ENCODE results near the gene ROR2. TPM values are rescaled to one million over a fixed set of nuclear protein-coding genes. Genes with fewer than 3 reads are reported as not detected.
"Not testable (repeated sequence)": the region's sequence is repeated elsewhere in the genome, so short reads cannot be mapped to it uniquely, and the experiment has no call there.

ROR2 gene
- total and polyA plus RNA-seq, 8 donors: 3.0 to 21.4 (median 9.8) TPM

DNA sequence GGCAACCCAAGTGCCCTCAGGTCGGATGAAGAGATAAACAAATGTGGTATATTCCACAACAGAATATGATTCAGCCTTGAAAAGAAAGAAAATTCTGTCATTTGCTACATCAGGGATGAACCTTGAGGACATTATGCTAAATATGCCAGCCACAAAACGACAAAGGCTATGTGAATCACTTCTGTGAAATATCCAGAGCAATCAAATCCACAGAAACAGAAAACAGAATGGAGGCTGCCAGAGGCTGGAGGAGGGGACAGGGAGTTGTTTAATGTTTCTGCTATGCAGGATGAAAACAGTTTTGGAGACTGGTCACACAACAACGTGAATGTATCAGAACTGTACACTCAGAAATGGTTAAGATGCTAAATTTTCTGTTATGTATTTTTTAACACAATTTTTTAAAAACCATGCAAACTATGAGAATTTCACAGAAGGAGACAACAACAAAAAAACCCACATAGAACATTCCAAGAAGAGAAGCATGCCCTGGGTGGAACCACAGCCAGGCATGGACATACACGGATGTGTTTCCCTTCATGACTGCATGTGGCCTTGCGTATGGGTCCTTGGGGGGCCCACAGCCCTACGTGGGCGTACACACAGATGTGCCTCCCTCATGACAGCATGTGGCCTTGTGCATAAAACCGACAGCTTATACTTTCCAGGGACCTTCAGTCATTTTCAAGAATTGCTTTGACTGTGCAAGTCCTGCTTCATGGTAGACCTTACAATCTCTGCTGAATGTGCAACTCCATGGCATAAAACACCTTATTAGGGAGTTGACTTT is 146.7 kb downstream of the ROR2 start:
- no peak overlapping the region for H3K4me3 ChIP-seq
- peaks cover 13 to 73% (median 42%) of the 10 kb centered on the region in 4 donors for H3K4me1 ChIP-seq
- no peaks in the 10 kb centered on the region for H3K36me3 ChIP-seq
- TF ChIP-seq, protein P1, sequence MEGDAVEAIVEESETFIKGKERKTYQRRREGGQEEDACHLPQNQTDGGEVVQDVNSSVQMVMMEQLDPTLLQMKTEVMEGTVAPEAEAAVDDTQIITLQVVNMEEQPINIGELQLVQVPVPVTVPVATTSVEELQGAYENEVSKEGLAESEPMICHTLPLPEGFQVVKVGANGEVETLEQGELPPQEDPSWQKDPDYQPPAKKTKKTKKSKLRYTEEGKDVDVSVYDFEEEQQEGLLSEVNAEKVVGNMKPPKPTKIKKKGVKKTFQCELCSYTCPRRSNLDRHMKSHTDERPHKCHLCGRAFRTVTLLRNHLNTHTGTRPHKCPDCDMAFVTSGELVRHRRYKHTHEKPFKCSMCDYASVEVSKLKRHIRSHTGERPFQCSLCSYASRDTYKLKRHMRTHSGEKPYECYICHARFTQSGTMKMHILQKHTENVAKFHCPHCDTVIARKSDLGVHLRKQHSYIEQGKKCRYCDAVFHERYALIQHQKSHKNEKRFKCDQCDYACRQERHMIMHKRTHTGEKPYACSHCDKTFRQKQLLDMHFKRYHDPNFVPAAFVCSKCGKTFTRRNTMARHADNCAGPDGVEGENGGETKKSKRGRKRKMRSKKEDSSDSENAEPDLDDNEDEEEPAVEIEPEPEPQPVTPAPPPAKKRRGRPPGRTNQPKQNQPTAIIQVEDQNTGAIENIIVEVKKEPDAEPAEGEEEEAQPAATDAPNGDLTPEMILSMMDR (IDR thresholded peaks at IDR 0.05): no peak
- TF ChIP-seq POLR2A (IDR thresholded peaks at IDR 0.05) (no peak), POLR2AphosphoS5 (IDR thresholded peaks at IDR 0.05) (no peak), EP300 (IDR thresholded peaks at IDR 0.05) (no peak)
- H3K27ac ChIP-seq: peak overlapping the region in 3 of 5 donors; percentile 26 to 64 (median 60)
- intact Hi-C loops (cut with DNase I; ENCODE audit: low total_unique reads): no loop called here
- no peaks in the 10 kb centered on the region for H3K27me3 ChIP-seq
- no peaks in the 10 kb centered on the region for H3K9me3 ChIP-seq
- peak in 1 of 2 donors; percentile 2 for DNase-seq
- WGBS, 5 donors: 58 to 78% (median 73%) methylated on average over 8 of the region's 8 CpGs

DNA sequence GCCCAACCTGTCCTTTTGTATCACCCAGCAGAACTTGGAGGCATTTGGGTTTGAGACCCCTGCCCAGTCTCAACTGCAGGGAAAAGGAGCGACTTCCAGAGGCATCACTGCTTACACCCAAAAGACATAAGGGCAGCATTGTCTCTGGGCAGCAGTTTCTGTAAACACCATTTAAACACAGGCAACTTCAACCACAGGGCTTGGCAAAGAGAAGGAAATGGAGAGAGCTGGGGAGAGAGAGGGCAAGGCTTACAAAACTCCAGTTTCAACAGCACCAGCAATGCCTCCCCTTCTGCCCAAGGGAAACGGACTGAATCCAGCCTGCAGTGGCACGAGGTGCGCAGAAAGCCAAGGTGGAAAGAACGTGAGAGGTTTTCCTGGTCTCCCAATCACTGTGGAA is 147.6 kb downstream of the ROR2 start:
- peak overlapping the region in 3 of 5 donors; percentile 26 to 64 (median 60) for H3K27ac ChIP-seq
- intact Hi-C loops (cut with DNase I; ENCODE audit: low total_unique reads): no loop called here
- DNase-seq: peak in 1 of 2 donors; percentile 9
- 77 to 89% (median 88%) methylated on average over 5 of the region's 5 CpGs for whole genome bisulfite sequencing, 5 donors
- H3K27me3 ChIP-seq: no peaks in the 10 kb centered on the region
- peaks cover 13 to 72% (median 44%) of the 10 kb centered on the region in 4 donors for H3K4me1 ChIP-seq
- H3K4me3 ChIP-seq: no peak overlapping the region
- H3K9me3 ChIP-seq: no peaks in the 10 kb centered on the region
- H3K36me3 ChIP-seq: no peaks in the 10 kb centered on the region
- TF ChIP-seq POLR2AphosphoS5 (IDR thresholded peaks at IDR 0.05): no peak
- no peak for TF ChIP-seq EP300 (IDR thresholded peaks at IDR 0.05)
- TF ChIP-seq, protein P1 (IDR thresholded peaks at IDR 0.05): no peak
- no peak for TF ChIP-seq POLR2A (IDR thresholded peaks at IDR 0.05)

DNA sequence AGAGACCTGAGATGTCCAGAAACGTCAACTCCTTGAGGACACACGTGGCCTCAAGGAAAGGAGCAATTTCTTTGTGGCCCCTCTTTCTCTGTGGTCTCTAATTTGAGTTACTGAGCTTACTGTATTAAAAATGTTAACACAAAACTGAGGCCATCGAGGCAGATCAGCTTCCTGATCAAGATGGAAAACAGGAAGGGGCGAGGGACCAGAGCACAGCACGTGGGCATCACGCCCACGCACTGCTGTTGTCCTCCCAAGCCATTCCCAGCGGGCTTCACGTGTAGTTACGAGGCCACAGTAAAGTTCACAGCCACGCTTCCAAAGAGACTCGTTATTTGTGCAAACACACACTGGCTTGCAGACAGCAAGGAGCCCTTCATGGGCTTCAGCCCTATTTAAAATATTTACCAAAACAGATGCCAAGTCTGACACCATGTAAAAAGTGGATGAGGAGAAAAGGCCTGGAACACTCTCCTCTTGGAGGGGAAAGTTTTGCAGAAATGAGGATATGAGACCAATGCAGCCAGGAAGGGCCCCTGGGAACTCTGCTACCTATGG is 149.5 kb downstream of the ROR2 start:
- H3K4me1 ChIP-seq: peaks cover 13 to 71% (median 43%) of the 10 kb centered on the region in 4 donors
- no peak overlapping the region for H3K4me3 ChIP-seq
- H3K27me3 ChIP-seq: no peaks in the 10 kb centered on the region
- TF ChIP-seq POLR2A (IDR thresholded peaks at IDR 0.05) (no peak), EP300 (IDR thresholded peaks at IDR 0.05) (no peak), POLR2AphosphoS5 (IDR thresholded peaks at IDR 0.05) (no peak)
- TF ChIP-seq, protein P1 (IDR thresholded peaks at IDR 0.05): no peak
- intact Hi-C loops (cut with DNase I; ENCODE audit: low total_unique reads): no loop called here
- WGBS, 5 donors: 62 to 79% (median 72%) methylated on average over 12 of the region's 12 CpGs
- no peaks in the 10 kb centered on the region for H3K9me3 ChIP-seq
- DNase-seq: no peak
- peak overlapping the region in 2 of 5 donors; percentile 78 to 83 for H3K27ac ChIP-seq
- H3K36me3 ChIP-seq: no peaks in the 10 kb centered on the region

DNA sequence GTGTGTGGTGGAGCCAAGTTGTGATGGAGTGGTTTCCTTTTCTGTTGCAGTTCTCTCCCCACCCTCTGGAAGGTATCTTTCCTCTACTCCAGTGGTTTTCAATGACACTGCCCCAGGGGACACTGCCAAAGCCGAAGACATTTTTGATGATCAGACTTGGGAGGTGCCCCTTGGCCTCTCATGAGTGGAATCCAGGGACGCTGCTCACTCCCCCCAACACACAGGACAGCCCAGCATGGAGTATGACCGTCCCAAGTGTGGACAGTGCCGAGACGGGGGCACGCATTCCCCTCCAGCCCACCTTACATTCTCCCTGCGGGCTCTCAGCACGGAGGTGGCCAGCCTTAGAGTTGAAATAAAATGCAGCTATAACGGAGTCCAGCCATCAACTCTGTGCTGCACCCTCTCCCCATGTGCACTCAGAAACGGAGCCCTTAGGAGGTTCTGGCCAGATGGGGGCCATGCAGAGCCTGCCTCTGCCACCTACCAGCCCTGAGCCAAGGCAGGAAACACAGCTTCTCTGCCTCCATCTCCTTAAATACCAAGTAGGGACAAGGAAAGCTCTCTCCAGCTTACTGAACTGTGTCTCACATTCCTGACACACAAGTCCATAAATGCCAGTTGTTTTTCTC is 150.8 kb downstream of the ROR2 start:
- Histone ChIP-seq H3K4me3 (peak overlapping the region in 1 of 4 donors; percentile 3), H3K4me1 (peaks cover 9 to 66% (median 37%) of the 10 kb centered on the region in 4 donors), H3K36me3 (no peaks in the 10 kb centered on the region), H3K27ac (peak overlapping the region in 3 of 5 donors; percentile 60 to 83 (median 78)), H3K9me3 (no peaks in the 10 kb centered on the region), H3K27me3 (no peaks in the 10 kb centered on the region)
- intact Hi-C loops (cut with DNase I; ENCODE audit: low total_unique reads): no loop called here
- no peak for DNase-seq
- TF ChIP-seq POLR2A (IDR thresholded peaks at IDR 0.05) (no peak), POLR2AphosphoS5 (IDR thresholded peaks at IDR 0.05) (no peak), EP300 (IDR thresholded peaks at IDR 0.05) (no peak)
- TF ChIP-seq, protein P1 (IDR thresholded peaks at IDR 0.05): no peak
- WGBS, 5 donors: 80 to 94% (median 91%) methylated on average over 10 of the region's 10 CpGs

DNA sequence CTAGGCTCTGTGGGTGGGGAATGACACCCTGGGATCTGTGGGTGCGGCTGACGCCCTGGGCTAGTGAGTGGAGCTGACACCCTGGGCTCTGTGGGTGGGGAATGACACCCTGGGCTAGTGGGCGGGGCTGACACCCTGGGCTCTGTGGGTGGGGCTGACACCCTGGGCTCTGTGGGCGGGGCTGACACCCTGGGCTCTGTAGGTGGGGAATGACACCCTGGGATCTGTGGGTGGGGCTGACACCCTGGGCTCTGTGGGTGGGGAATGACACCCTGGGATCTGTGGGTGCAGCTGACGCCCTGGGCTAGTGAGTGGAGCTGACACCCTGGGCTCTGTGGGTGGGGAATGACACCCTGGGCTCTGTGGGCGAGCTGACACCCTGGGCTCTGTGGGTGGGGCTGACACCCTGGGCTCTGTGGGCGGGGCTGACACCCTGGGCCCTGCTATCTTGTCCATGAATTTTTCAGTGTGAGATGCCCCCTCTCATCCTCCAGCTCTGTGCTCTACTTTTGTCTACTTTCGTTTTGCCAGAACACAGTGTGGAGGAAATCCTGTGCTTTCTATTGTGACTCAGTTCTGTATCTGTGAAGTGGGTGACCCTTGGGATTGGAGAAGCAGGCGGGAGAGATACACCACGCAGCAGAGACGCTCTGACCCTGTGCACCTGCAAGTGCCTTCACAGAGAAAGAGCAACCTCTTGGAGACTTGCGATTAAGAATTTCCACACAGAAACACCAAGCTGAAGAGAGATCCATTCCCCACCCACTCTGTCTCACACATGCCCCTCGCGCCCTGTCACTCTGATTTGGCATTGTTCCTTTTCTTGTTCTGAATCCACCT is 151.5 kb downstream of the ROR2 start:
- DNase-seq; intact Hi-C loops (cut with DNase I; ENCODE audit: low total_unique reads); H3K36me3 ChIP-seq; H3K27me3 ChIP-seq; H3K9me3 ChIP-seq: not testable (repeated sequence)
- WGBS, 5 donors: 64 to 79% (median 74%) methylated on average over 11 to 14 of the region's 14 CpGs
- Histone ChIP-seq H3K4me3 (peak overlapping the region in 1 of 4 donors; percentile 3), H3K4me1 (peaks cover 8 to 62% (median 33%) of the 10 kb centered on the region in 4 donors), H3K27ac (peak overlapping the region; percentile 14 to 83 (median 60))

DNA sequence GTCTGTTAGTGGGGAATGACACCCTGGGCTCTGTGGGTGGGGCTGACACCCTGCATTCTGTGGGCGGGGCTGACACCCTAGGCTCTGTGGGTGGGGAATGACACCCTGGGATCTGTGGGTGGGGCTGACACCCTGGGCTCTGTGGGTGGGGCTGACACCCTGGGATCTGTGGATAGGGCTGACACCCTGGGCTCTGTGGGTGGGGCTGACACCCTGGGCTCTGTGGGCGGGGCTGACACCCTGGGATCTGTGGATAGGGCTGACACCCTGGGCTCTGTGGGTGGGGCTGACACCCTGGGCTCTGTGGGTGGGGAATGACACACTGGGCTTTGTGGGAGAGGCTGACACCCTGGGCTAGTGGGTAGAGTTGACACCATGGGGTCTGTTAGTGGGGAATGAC is 152.5 kb downstream of the ROR2 start:
- H3K4me3 ChIP-seq; H3K27ac ChIP-seq; H3K27me3 ChIP-seq; H3K9me3 ChIP-seq; H3K36me3 ChIP-seq; intact Hi-C loops (cut with DNase I; ENCODE audit: low total_unique reads); DNase-seq: not testable (repeated sequence)
- 83 to 100% (median 100%) methylated on average over 1 of the region's 2 CpGs; no CpG with 5 or more reads in 2 of the 5 donors for WGBS, 5 donors
- H3K4me1 ChIP-seq: peaks cover 5 to 52% (median 28%) of the 10 kb centered on the region in 4 donors
